OCI-LY3 (cell line): ENCODE results near the gene SCAMP3.

Experiments used
- EZH2phosphoT487 ChIP-seq: fragments of 200-600 bp; shearing (Covaris generic); IDR thresholded peaks from 2 replicates; pipeline ENCODE4 v1.6.1; 2018; ENCODE audit warnings: antibody characterized with exemption, mixed run types, low read depth
- TF ChIP-seq, protein P1 (sequence below): fragments of 200-600, 300-600 bp; sonication (generic); IDR thresholded peaks from 2 replicates; pipeline ENCODE4 v1.5.1; 2014; ENCODE audit warnings: antibody characterized with exemption, low read length, low read depth

DNA sequence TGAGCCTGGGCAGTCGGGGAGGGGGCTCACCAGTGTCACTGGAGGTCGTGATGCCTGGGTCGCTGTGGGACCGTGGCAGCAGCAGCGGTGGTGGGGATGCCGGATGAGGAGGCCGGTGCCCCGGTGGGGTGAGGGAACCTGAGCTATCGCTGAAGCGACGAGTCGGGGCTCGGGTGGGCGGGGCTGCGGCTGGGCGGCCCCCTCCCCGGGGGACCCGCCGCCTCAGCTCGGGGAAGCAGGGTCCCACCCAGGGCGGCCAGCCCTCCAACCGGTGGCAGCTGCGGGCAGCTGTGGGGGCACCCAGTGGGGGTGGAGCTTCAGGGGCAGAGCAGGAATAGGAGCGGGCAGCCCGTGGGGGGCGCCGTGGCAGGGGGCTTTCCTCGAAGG, 11.9 kb downstream of the SCAMP3 start:
- TF ChIP-seq, protein P1, sequence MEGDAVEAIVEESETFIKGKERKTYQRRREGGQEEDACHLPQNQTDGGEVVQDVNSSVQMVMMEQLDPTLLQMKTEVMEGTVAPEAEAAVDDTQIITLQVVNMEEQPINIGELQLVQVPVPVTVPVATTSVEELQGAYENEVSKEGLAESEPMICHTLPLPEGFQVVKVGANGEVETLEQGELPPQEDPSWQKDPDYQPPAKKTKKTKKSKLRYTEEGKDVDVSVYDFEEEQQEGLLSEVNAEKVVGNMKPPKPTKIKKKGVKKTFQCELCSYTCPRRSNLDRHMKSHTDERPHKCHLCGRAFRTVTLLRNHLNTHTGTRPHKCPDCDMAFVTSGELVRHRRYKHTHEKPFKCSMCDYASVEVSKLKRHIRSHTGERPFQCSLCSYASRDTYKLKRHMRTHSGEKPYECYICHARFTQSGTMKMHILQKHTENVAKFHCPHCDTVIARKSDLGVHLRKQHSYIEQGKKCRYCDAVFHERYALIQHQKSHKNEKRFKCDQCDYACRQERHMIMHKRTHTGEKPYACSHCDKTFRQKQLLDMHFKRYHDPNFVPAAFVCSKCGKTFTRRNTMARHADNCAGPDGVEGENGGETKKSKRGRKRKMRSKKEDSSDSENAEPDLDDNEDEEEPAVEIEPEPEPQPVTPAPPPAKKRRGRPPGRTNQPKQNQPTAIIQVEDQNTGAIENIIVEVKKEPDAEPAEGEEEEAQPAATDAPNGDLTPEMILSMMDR: no peak
- TF ChIP-seq EZH2phosphoT487: no peak
